NB4 (cell line): ENCODE data around the gene NAALADL2.
"Not testable (repeated sequence)": the region's sequence is repeated elsewhere in the genome, so short reads cannot be mapped to it uniquely, and the experiment has no call there.

Source experiments
- DNase-seq: peaks from one replicate; pipeline ENCODE4 v3.0.0; 2010; ENCODE audit warnings: low read depth
- H3K4me3 ChIP-seq: one replicate; pipeline ENCODE4 v1.5.1; 2011; ENCODE audit warnings: mild to moderate bottlenecking, low read depth, low read length, moderate library complexity
- CTCF ChIP-seq: IDR thresholded peaks from one replicate; pipeline ENCODE4 v1.5.1; 2012; ENCODE audit warnings: low read depth, low read length
- MAX ChIP-seq: IDR thresholded peaks from 2 replicates; pipeline ENCODE4 v1.6.1; 2011; ENCODE audit warnings: low read depth, low read length
- MYC ChIP-seq: IDR thresholded peaks from 2 replicates; pipeline ENCODE4 v1.6.1; 2011; ENCODE audit warnings: low read depth, low read length
- POLR2A ChIP-seq: IDR thresholded peaks from 2 replicates; pipeline ENCODE4 v1.6.1; 2011; ENCODE audit warnings: mild to moderate bottlenecking; ENCODE audit not compliant: insufficient read length; ENCODE audit errors: extremely low read depth

NAALADL2 gene

GRCh38 chr3:175826759-175827158 is 967.6 kb downstream of the NAALADL2 start:
- TF ChIP-seq CTCF (no peak), POLR2A (no peak)
- H3K4me3 ChIP-seq = no peak overlapping the region
- no peak for DNase-seq

- H3K4me3 ChIP-seq, DNase-seq: not testable (repeated sequence)
These were observed 970.7 kb downstream of the NAALADL2 start for GRCh38 chr3:175829809-175830208.

- DNase-seq, H3K4me3 ChIP-seq: not testable (repeated sequence)
These were observed 976.6 kb downstream of the NAALADL2 start for GRCh38 chr3:175835763-175836162.

GRCh38 chr3:175836617-175837016 is 977.5 kb downstream of the NAALADL2 start:
- no peak for TF ChIP-seq MAX
- TF ChIP-seq CTCF = no peak
- TF ChIP-seq MYC = no peak
- H3K4me3 ChIP-seq = no peak overlapping the region
- no peak for DNase-seq

- no peak overlapping the region for H3K4me3 ChIP-seq
- DNase-seq = no peak
- TF ChIP-seq CTCF (no peak), POLR2A (no peak), MYC (no peak), MAX (no peak)
These were observed 978.8 kb downstream of the NAALADL2 start for GRCh38 chr3:175837962-175838361.

GRCh38 chr3:175839366-175840005 is 980.4 kb downstream of the NAALADL2 start:
- TF ChIP-seq MYC = no peak
- TF ChIP-seq POLR2A = no peak
- no peak for TF ChIP-seq CTCF
- TF ChIP-seq MAX = no peak
- H3K4me3 ChIP-seq = no peak overlapping the region
- DNase-seq = no peak

GRCh38 chr3:175851541-175851940 is 992.4 kb downstream of the NAALADL2 start:
- TF ChIP-seq CTCF = no peak
- no peak for TF ChIP-seq POLR2A
- H3K4me3 ChIP-seq = no peak overlapping the region
- no peak for DNase-seq
